GM12872 (cell line): ENCODE measurements around the gene PLCH2.

Experiments used
- CTCF ChIP-seq: IDR thresholded peaks from 3 replicates; pipeline ENCODE4 v1.5.1; 2011; ENCODE audit warnings: low read depth, mild to moderate bottlenecking, low read length, moderate library complexity; ENCODE audit not compliant: insufficient read depth

The PLCH2 gene

DNA sequence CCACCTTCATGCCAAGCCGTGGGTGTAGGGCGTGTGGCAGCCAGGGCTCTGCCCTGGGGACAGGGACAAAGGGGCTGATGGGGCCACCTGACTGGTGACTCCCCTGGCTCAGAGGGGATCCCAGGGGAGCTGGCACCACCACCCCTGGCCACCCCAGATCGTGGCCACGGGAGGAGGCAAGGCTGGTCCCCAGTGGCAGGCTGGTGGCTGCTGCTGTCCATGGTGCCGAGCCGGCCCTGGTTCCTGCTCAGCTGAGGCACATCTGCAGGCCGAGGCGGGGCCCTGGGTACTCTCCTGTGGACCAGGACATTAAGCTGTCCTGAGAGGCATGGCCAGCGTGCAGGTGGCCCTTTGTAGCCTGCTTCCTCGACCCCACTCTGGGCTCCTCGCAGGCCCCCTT lies 6.5 kb downstream of the PLCH2 start:
- TF ChIP-seq CTCF = no peak

GRCh38 chr1:2483026-2483425 lies 6.9 kb downstream of the PLCH2 start:
- TF ChIP-seq CTCF = no peak

DNA sequence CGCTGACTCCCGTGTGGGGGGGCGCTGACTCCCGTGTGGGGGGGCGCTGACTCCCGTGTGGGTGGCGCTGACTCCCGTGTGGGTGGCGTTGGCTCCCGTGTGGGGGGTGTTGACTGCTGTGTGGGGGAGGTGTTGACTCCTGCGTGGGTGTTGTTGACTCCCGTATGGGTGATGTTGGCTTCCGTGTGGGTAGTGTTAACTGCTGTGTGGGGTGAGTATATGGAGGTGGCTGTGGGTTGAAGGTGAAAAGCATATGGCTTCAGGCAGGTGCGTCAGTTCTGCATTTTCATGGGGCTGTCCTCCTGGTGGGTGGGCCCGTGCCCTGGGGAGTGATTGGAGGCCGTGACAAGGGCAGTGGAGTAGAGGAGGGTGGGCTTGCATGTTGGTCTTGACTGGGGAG lies 7.9 kb downstream of the PLCH2 start:
- TF ChIP-seq CTCF = no peak

GRCh38 chr1:2486041-2486440 lies 10.0 kb downstream of the PLCH2 start:
- TF ChIP-seq CTCF = no peak

DNA sequence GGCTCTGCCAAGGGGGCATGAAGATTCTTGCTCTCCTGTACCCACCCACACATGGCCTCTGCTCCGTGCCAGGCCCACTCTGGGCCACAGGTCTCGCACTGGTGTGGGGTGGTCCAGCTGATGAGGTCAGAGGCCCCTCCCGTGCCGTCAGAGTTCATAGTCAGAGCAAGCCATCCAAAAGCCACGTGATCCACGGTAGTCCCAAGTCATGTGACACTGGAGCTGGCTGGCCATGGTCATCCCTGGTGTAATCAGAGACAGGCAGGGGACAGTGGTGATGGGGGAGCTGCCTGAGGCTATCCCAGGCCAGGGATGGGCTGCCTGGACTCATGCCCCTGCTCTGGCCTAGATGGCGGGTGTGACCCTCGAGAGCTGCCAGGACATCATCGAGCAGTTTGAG lies 10.5 kb downstream of the PLCH2 start:
- TF ChIP-seq CTCF = no peak

DNA sequence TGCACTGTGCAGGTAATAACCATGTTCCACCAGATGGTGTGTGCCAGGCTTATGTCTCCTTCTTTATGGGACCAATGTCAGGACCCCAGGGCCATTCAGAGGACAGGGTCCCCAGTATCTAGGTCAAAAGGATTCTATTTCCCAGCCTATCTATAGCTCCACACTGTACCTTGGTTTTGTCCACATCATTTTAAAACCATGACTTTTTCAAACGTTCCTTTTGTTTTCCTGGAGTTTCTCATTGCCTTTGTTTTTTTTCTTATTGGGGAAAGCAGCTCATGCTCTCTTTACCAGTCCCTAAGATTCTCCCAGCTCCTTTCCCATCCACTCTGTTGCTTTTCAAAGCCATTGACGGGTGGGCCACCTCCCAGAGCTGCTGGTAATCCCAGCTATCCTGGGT lies 12.6 kb downstream of the PLCH2 start:
- no peak for TF ChIP-seq CTCF

DNA sequence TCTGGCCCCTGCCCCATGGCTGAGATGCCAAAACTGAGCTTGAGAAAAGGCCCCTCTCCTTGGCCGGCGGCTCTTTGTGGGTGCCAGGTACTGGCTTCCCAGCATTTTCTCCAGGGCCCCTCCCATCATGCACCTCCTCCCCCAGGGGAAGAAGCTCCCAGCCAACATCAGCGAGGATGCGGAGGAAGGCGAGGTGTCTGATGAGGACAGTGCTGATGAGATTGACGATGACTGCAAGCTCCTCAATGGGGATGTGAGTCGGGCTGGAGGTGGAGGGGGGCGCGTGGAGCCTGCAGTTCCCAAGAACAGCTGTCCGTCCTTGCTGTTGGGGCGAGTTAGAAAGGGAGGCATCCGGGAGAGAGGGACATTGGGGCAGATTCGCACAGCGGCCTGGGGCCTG lies 13.5 kb downstream of the PLCH2 start:
- TF ChIP-seq CTCF = no peak

DNA sequence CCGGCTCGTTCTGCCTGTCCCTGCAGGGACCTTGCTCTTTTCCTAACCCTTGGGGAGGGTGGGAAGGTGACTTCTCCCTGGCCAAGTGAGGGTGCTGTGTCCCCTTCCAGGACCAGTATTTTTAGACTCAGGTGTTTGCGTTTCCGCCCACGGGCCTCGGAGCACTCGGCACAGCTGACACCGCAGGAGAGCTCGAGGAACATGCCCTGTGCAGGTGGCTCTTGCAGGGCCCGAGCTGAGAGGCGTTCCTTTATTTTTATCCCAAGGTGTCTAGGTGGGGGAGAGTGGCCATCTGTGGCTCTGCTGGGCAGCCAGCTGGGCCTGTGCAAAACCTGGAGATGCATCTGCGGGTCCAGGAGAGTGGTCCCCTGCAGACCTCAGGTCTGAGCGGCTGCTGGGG lies 16.0 kb downstream of the PLCH2 start:
- TF ChIP-seq CTCF = no peak
